HCT116 (cell line): ENCODE data around the gene ZBED1. TPM values are rescaled to one million over a fixed set of nuclear protein-coding genes. Genes with fewer than 3 reads are reported as not detected.

ENCODE experiments used
- ATAC-seq: fragments of 200-7000 bp; cut with Tn5 transposase; 2 replicates; pipeline ENCODE4 v1.9.1; 2020; ENCODE audit warnings: mild to moderate bottlenecking, moderate library complexity
- BruUV-seq: library from RNA; stranded (reverse); fragments of 400-500 nt; replicated peaks from 2 replicates; lab custom pipeline; 2021; lab: Mats Ljungman, UMichigan
- CTCF ChIA-PET: fragments of 300-600 bp; sonication (Branson Sonifier 250); formaldehyde crosslinking; loops from one replicate; lab custom pipeline; 2021; ENCODE audit warnings: antibody characterized with exemption; lab: Charles Lee
- POLR2A ChIA-PET: fragments of 300-600, 350-600 bp; sonication (Branson Sonifier 250); formaldehyde crosslinking; loops from one replicate; lab custom pipeline; 2021; ENCODE audit warnings: antibody characterized with exemption; lab: Charles Lee
- RAD21 ChIA-PET, 2 experiments: fragments of 300-600 bp; sonication (Branson Sonifier 250); formaldehyde crosslinking; loops; one replicate each; lab custom pipeline; 2023; ENCODE audit warnings: low total read pairs in 2 of 2; ENCODE audit not compliant: uncharacterized antibody in 2 of 2, unreplicated experiment in 2 of 2, low non-redundant PET in 1 of 2; lab: Charles Lee
- DNase-seq: peaks from one replicate; pipeline ENCODE4 v3.0.0-alpha.2; 2010; ENCODE audit warnings: low read depth, low spot score
- H2AFZ ChIP-seq: fragments of 200-600 bp; shearing (Covaris generic), sonication (generic); 2 replicates; pipeline ENCODE4 v1.6.1; 2017; ENCODE audit warnings: low read depth, mixed run types, mixed read lengths, antibody characterized with exemption, low read length; ENCODE audit not compliant: poor library complexity, severe bottlenecking
- H3K27ac ChIP-seq: 2 replicates; pipeline ENCODE4 v1.5.1; 2012; ENCODE audit warnings: low read depth, low read length
- H3K27me3 ChIP-seq: fragments of 200-600 bp; sonication (generic); 2 replicates; pipeline ENCODE4 v1.6.1; 2016; ENCODE audit warnings: mixed run types, low read length, mixed read lengths; ENCODE audit not compliant: insufficient read depth
- H3K36me3 ChIP-seq, 2 experiments: fragments of 200-500 bp in 1 of 2; fragments of 200-600 bp in 1 of 2; sonication (Bioruptor generic) in 1 of 2; sonication (generic) in 1 of 2; 2 replicates each; pipeline versions ENCODE4 v1.5.1 to v1.6.1; 2014 to 2016; ENCODE audit warnings: low read length in 2 of 2, inconsistent platforms in 1 of 2, mixed read lengths in 1 of 2, mixed run types in 1 of 2; ENCODE audit not compliant: insufficient read depth in 2 of 2, control insufficient read depth in 1 of 2
- H3K4me1 ChIP-seq, 2 experiments: fragments of 200-600 bp in 1 of 2; sonication (generic) in 1 of 2; 2 replicates each; pipeline versions ENCODE4 v1.5.1 to v1.6.1; 2012 to 2017; ENCODE audit warnings: low read length in 2 of 2, inconsistent platforms in 1 of 2, mild to moderate bottlenecking in 1 of 2, mixed read lengths in 1 of 2, mixed run types in 1 of 2, moderate library complexity in 1 of 2; ENCODE audit not compliant: insufficient read depth in 2 of 2, control insufficient read depth in 1 of 2
- H3K4me2 ChIP-seq: fragments of 200-600 bp; sonication (generic); 2 replicates; pipeline ENCODE4 v1.6.1; 2017; ENCODE audit warnings: mixed run types, low read length, mixed read lengths
- H3K4me3 ChIP-seq, 2 experiments: fragments of 200-600 bp in 1 of 2; sonication (generic) in 1 of 2; replicated peaks in 1 of 2; 2 replicates each; pipeline ENCODE4 v1.5.1; 2011 to 2016; ENCODE audit warnings: low read length in 2 of 2, control low read depth in 1 of 2, low read depth in 1 of 2, mild to moderate bottlenecking in 1 of 2, mixed read lengths in 1 of 2, mixed run types in 1 of 2
- H3K79me2 ChIP-seq: fragments of 200-600 bp; sonication (generic); 2 replicates; pipeline ENCODE4 v1.6.1; 2017; ENCODE audit warnings: mild to moderate bottlenecking, mixed run types, low read length, moderate library complexity, mixed read lengths; ENCODE audit not compliant: insufficient read depth
- H3K9ac ChIP-seq: fragments of 200-600 bp; sonication (generic); 2 replicates; pipeline ENCODE4 v1.6.1; 2016; ENCODE audit warnings: low read length, mixed read lengths
- H3K9me2 ChIP-seq: fragments of 200-600 bp; sonication (generic), shearing (Covaris generic); 2 replicates; pipeline ENCODE4 v1.6.1; 2017; ENCODE audit warnings: mixed run types, mild to moderate bottlenecking, moderate library complexity; ENCODE audit not compliant: insufficient read depth
- H3K9me3 ChIP-seq, 2 experiments: fragments of 200-500 bp in 1 of 2; fragments of 200-600 bp in 1 of 2; sonication (Bioruptor generic) in 1 of 2; sonication (generic) in 1 of 2; 2 replicates each; pipeline ENCODE4 v1.6.1; 2014 to 2017; ENCODE audit warnings: low read length in 2 of 2, mixed read lengths in 2 of 2, inconsistent platforms in 1 of 2, low read depth in 1 of 2, mild to moderate bottlenecking in 1 of 2, mixed run types in 1 of 2, moderate library complexity in 1 of 2; ENCODE audit not compliant: control insufficient read depth in 1 of 2, insufficient read depth in 1 of 2
- H4K20me1 ChIP-seq: fragments of 200-600 bp; sonication (generic), shearing (Covaris generic); 2 replicates; pipeline ENCODE4 v1.6.1; 2017; ENCODE audit warnings: mixed run types, mild to moderate bottlenecking, moderate library complexity; ENCODE audit not compliant: insufficient read depth
- ATF3 ChIP-seq: IDR thresholded peaks from 2 replicates; pipeline ENCODE4 v1.6.1; 2012
- CEBPB ChIP-seq: IDR thresholded peaks from 2 replicates; pipeline ENCODE4 v1.6.1; 2012; ENCODE audit warnings: low read depth
- EGR1 ChIP-seq: IDR thresholded peaks from 2 replicates; pipeline ENCODE4 v1.6.1; 2012; ENCODE audit warnings: low read depth
- EZH2phosphoT487 ChIP-seq: fragments of 200-600 bp; IDR thresholded peaks from 2 replicates; pipeline ENCODE4 v1.6.1; 2018; ENCODE audit warnings: antibody characterized with exemption, borderline replicate concordance
- FOSL1 ChIP-seq: IDR thresholded peaks from 2 replicates; pipeline ENCODE4 v1.6.1; 2012; ENCODE audit warnings: low read depth
- POLR2A ChIP-seq: IDR thresholded peaks from 2 replicates; pipeline ENCODE4 v1.7.0; 2011; ENCODE audit warnings: borderline replicate concordance; ENCODE audit not compliant: insufficient read depth, insufficient read length; ENCODE audit errors: extremely low read depth
- RAD21 ChIP-seq: IDR thresholded peaks from 2 replicates; pipeline ENCODE4 v1.6.1; 2012; ENCODE audit warnings: low read depth, mild to moderate bottlenecking
- SP1 ChIP-seq: IDR thresholded peaks from 2 replicates; pipeline ENCODE4 v1.6.1; 2012; ENCODE audit warnings: low read depth
- SRF ChIP-seq: IDR thresholded peaks from 2 replicates; pipeline ENCODE4 v1.6.1; 2012; ENCODE audit warnings: low read depth
- TCF7L2 ChIP-seq: IDR thresholded peaks from 2 replicates; pipeline ENCODE4 v1.7.0; 2011; ENCODE audit warnings: borderline replicate concordance, inconsistent platforms; ENCODE audit not compliant: insufficient read depth, insufficient read length; ENCODE audit errors: extremely low read depth
- intact Hi-C: fragments of 100-400 bp; cut with micrococcal nuclease; formaldehyde crosslinking; loops from 2 replicates; pipeline ENCODE4 v1.10.0; 2022
- total RNA-seq: library from RNA; stranded (reverse); gene quantifications from one replicate; pipeline ENCODE4 v1.2.1, GENCODE V29; 2021; ENCODE audit not compliant: unreplicated experiment
- TF ChIP-seq, protein P1 (sequence below): IDR thresholded peaks from 2 replicates; pipeline ENCODE4 v1.6.1; 2011; ENCODE audit warnings: mild to moderate bottlenecking, low read length, moderate library complexity; ENCODE audit not compliant: insufficient replicate concordance; ENCODE audit errors: extremely low read depth

ZBED1 gene
- total RNA-seq, 1 experiment from 2014 or later: 21.0 TPM

DNA sequence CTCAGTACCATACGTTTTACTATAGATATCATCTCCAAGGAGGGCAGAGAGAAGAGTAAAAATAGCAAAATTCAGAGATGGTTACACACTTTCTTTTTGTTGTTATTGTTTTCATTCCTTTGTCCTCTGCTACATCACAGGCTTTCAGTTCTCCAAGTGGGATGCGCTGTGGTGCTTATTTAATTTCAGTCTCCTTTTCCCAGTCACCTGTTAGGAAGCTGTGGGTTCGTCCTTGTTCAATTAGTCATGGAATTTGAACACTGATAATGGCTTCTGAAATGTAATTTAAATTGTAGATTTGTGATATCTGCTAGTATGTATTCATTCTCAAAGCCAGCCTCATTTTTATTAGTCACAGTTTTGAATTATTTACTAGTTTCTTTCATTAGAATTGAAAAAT lies 38.8 kb upstream of the ZBED1 start:
- Histone ChIP-seq H3K4me3 (no peak overlapping the region), H3K79me2 (no peaks in the 10 kb centered on the region), H3K9me2 (no peaks in the 10 kb centered on the region), H3K4me2 (no peak overlapping the region), H3K4me1 (no peaks in the 10 kb centered on the region; a peak in 1 of 4 replicates), H3K27me3 (no peaks in the 10 kb centered on the region), H3K36me3 (no peaks in the 10 kb centered on the region), H3K9ac (no peak overlapping the region), H3K9me3 (no peaks in the 10 kb centered on the region), H2AFZ (no peak overlapping the region), H3K27ac (no peak overlapping the region), H4K20me1 (no peaks in the 10 kb centered on the region)
- intact Hi-C loops: no loop called here
- DNase-seq (no peak), ATAC-seq (no peak)
- ChIA-PET RAD21 (no interaction called here), POLR2A (no interaction called here), CTCF (no interaction called here)
- BruUV-seq: no TSS peak
- TF ChIP-seq SP1 (no peak), SRF (no peak), CEBPB (no peak), TCF7L2 (no peak), POLR2A (no peak), ATF3 (no peak), FOSL1 (no peak), RAD21 (no peak), EZH2phosphoT487 (no peak), EGR1 (no peak)
- TF ChIP-seq, protein P1, sequence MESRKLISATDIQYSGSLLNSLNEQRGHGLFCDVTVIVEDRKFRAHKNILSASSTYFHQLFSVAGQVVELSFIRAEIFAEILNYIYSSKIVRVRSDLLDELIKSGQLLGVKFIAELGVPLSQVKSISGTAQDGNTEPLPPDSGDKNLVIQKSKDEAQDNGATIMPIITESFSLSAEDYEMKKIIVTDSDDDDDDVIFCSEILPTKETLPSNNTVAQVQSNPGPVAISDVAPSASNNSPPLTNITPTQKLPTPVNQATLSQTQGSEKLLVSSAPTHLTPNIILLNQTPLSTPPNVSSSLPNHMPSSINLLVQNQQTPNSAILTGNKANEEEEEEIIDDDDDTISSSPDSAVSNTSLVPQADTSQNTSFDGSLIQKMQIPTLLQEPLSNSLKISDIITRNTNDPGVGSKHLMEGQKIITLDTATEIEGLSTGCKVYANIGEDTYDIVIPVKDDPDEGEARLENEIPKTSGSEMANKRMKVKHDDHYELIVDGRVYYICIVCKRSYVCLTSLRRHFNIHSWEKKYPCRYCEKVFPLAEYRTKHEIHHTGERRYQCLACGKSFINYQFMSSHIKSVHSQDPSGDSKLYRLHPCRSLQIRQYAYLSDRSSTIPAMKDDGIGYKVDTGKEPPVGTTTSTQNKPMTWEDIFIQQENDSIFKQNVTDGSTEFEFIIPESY: no peak
